COLO668 (cell line): Measurements from ENCODE around the gene PRKCB.

Source experiments
- DNase-seq: peaks from one replicate; lab custom pipeline; 2025; ENCODE audit not compliant: unreplicated experiment; lab: John Stamatoyannopoulos, UW

PRKCB gene

DNA sequence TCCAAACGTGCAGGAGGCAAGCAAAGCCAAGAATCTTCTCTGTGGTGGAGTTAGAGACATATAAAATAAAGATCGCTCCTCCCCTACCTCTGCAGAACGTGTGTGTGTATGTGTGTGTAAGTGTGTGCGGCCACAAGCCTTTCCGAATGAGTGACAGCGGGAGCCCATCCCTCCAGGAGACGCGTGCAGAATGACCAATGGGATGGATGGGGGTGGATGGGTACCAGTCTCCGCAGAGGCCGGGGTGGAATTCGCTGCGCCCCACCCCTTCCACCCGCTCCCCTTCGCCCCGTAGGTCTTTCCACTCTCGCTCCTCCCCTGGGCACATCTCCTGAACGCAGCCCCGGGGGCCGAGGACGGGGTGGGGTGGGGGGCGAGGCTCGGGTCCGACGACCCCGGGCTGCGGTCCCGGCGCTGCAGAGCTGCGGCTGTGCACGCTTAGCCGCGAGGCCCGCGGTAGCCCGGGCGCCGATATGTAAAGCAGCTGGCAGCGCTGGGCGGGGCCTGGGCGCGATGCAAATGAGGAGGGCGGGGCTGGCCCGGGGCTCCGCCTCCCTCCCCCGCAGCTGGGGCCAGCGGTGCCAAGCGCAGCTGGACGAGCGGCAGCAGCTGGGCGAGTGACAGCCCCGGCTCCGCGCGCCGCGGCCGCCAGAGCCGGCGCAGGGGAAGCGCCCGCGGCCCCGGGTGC lies at the start of gene PRKCB:
Gene PRKCB, plus strand, starts transcription at position 594 of the 688 bp plus-strand sequence.
- no peak for DNase-seq

GRCh38 chr16:23786964-23787561 lies 48.7 kb upstream of the PRKCB start:
- DNase-seq: no peak

DNA sequence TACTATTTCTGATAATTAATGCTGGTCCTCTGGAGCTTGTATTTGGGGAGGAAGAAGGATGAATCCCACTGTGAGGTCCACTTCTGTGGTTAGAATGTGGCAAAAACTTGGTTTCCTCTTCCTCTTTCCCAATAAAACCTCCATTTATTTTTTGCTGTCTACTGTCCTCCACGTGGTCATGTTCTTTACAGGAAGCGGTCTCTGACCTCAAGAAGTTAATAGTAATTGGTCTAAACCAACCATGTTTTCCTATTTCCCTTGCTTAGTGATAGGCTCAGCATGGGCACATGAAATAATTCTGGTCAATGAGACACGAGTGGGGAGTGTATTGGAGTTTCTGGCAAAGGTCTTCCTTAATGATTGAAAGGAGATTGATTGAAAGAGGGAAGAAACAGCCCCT lies 47.1 kb upstream of the PRKCB start:
- DNase-seq: no peak

DNA sequence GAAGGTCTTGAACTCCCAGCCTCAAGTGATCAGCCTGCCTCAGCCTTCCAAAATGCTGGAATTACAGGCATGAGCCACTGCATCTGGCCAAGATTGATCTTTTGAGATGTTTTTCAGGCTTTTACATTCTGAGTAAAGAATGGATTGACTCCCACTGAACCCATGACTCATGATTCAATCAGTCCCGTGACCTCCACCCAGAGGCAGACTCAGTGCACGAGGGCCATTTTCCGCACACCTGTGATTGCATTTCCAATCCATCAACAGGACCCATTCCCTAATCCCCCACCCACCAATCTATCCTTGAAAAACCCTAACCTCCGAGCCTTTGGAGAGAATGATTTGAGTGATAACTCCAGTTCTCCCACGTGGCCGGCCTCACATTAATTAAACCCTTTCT lies 40.4 kb upstream of the PRKCB start:
- DNase-seq: no peak

- no peak for DNase-seq
Observed at GRCh38 chr16:23796941-23797340, 38.8 kb upstream of the PRKCB start.

DNA sequence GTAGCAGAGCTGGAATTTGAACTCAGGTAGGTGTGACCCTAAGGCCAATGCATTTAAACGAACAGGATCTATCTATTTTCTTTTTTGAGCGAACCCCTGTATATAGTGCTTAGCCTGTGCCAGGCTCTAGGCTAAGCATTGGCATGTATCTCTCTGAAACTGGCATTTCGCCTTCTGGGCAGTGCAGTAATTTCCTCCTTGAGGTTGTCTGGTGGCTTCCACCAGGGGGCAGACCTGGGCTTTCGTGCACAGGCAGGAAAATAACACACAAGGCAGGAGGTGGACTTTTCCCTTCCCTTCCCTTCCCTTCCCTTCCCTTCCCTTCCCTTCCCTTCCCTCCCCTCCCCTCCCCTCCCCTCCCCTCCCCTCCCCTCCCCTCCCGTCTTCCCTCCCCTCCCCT lies 34.4 kb upstream of the PRKCB start:
- peak; percentile 58 for DNase-seq

DNA sequence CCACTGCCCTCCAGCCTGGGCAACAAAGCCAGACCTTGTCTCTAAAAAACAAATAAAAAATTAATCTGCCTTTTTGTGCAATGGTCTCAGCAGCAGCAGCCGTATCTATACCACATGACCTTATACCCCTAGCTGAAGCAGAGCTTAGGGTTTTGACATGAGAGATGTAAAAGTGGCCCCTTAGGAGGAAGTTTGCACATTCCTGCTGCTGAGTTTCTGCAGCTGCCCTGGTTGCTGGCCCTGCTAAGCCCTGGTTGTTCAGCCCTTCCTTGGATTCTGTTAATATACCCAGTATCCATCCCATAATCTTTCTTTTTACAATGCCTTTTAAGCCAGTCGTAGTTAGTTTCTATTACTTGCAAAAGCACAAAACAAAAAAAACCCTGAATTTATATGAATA lies 33.0 kb upstream of the PRKCB start:
- no peak for DNase-seq

DNA sequence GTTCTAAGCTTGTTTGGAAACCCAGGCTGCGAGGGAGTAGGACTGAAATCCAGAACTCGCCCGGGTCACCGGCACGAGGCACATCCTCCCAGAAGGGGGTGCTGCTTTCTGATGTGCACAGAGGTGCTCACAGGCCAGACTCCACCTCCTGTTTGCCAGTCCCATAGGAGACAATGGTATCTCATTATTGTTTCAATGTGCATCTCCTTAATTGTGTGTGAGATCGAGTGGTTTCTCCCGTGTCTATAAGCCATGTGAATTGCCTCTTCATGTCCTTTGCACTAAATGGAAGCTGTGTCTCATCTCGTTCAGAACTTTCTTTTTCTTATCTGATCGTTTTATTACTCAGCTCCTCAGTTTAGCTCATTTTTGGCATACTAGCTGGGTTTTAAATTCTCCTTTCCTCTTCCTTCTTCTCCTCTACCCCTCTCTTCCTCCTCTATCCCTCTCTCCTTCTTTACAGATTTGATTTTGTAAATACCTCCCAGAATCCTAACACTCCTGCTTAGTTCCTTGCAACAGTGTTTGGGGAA lies 32.1 kb upstream of the PRKCB start:
- peak; percentile 20 for DNase-seq

GRCh38 chr16:23807028-23807427 lies 28.8 kb upstream of the PRKCB start:
- no peak for DNase-seq

DNA sequence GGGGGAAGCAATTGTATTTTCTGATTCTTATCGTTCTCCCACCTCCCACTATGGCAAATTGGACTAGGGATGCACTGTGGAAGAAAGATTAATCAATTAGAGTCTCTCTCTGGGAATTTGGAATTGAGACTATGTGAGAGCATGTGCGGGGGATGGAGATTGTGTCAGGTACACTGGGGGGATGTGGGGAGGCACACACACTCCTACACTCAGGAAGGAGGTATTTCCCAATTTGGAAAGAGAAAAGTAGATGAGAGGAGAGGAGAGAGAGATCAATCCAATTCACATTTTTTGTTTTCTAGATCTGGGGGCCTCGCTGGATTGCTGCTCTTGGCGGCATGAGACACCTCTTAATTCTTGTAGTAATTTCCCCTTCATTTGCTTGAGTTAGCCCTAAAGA lies 14.3 kb upstream of the PRKCB start:
- DNase-seq: no peak

- DNase-seq: no peak
Observed at GRCh38 chr16:23821875-23822688, 13.7 kb upstream of the PRKCB start.

DNA sequence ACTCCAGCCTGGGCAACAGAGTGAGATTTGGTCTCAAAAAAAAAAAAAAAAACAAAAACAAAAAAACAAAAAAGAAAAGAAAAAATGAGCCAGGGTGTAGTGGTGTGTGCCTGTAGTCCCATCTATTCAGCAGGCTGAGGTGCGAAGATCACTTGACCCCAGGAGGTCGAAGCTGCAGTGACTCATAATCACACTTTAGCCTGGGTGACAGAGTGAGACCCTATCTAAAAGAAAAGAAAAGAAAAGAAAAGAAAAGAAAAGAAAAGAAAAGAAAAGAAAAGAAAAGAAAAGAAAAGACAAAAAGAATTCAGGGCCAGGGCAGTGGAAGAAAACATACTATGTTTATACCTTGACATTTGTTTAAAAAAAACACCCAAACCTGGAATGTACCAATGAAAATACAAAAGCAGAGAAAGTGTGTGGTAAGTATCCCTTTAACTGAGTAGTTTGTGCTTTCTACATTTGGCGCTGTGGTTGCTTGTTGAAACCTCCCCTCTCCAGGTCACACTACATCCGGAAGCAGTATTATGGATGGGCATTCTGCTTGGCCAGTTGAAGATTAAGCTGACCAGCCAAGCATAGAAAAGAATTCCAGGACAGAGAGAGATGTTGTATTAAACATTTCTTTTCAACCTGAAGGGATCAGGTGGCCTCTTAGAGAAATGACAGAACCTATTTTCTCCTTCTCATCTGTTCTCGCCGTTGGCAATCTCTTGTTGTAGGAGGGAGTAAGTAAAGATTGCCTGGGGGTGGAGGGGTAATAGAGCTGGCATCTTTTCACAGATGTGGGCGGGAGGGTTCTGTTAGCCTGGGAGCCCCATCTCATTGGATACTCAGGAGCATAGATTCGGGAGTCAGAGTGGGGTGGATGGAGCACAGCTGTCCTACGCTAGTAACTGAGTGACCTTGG lies 12.1 kb upstream of the PRKCB start:
- no peak for DNase-seq

DNA sequence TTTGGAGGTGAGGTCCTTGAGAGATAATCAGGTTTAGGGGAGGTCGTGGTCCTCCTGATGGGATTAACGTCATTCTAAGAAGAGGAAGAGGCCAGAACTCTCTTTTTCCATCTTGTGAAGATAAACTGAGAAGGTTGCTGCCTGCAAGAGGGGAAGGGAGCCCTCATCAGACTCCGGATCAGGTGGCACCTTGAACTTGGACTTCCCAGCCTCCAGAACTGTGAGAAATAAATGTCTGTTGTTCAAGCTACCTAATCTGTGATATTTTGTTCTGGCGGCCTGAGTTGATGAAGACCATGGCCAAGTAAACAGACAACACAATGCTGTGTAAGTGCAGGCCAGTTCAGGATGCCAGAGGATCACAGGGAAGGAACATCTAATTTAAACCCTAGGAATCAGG lies 10.9 kb upstream of the PRKCB start:
- DNase-seq: no peak

- no peak for DNase-seq
Observed at GRCh38 chr16:23826528-23827045, 9.2 kb upstream of the PRKCB start.

GRCh38 chr16:23827057-23827456 lies 8.7 kb upstream of the PRKCB start:
- no peak for DNase-seq

DNA sequence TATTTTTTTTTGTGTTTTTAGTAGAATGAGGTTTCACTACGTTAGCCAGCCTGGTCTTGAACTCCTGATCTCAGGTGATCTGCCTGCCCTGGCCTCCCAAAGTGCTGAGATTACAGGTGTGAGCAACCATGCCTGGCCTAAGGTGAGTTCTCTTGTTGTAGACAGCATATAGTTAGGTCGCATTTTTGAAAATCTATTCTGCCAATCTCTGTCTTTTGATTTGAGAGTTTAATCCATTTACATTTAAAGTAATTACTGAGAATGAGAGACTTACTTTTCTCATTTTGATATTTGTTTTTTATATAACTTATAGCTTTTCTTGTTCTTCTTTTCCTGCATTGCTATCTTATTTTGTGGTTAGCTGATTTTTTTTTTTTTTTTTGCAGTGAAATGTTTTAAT lies 6.3 kb upstream of the PRKCB start:
- no peak for DNase-seq

- DNase-seq: no peak
Observed at GRCh38 chr16:23830276-23830675, 5.5 kb upstream of the PRKCB start.

GRCh38 chr16:23832882-23833281 lies 2.9 kb upstream of the PRKCB start:
- DNase-seq: no peak

- DNase-seq: no peak
Observed at GRCh38 chr16:23833504-23833903, 2.3 kb upstream of the PRKCB start.

DNA sequence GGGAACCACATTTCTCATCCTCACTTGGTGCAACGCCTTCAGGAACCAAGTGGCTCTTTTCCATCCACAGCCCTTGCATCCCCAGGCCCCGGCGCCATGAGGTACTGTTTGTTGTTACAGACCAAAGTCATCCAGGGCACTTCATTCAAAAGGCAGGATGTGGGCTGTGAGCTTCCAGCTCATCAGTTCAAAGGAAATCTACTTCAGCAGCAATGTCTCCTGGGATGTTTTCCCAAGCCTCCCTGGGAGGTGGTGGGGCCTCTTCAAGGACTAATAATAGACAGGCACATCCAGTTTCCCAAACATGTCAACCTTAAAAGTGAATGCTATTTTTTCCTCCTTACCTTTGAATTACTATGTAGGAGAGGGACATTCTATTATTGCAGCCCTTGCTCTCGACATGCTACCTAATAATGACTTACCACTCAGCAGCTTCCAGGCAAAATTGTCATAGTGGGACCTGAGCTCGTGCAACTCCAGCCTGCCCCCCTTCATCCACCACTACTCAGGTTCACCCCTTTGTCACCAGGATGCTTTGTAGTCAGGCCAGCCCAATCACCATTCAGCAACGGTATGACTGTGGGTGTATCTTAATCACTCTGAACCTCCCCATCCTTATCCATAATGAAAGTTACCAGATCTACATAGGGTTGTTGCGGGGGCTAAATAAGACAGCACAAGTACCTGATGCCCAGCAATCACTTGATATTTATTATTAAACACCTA lies 1.7 kb upstream of the PRKCB start:
- DNase-seq: no peak
